ENCODE measurements around the gene ABHD12B. TPM values are rescaled to one million over a fixed set of nuclear protein-coding genes. Genes with fewer than 3 reads are reported as not detected.

ABHD12B gene
- polyA plus RNA-seq, 3 donors: 0.45 to 0.54 TPM; not detected in 1

DNA sequence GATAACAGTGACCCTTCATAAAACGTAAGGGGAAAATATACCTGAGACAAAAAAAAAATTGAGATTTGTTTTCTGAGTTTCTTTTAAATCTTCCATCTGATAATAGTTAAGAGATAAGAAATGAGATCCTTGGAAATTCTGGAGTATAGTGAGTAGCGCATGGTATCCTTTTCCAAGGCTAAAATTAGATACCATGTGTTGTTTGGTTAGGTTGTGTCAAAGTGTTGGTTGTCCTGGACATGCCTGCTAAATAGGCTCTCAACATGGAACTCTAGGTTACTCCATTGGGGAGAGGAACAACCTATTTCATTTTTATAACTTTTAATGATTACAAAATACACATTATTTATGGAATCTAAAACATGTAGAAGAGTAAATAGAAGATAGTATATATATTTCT is 57.7 kb downstream of the ABHD12B start:
- WGBS (ENCODE audit: insufficient coverage): 100% methylated on average over 1 of the region's 2 CpGs
- H3K36me3 ChIP-seq (replicated peaks in 1 of 2; ENCODE audit: control insufficient read depth in 1 of 2, insufficient read depth in 2 of 2, low read length in 2 of 2): peaks cover 28 to 47% of the 10 kb centered on the region in 2 donors
- peak overlapping the region in 1 of 2 donors; percentile 88 for H3K27ac ChIP-seq (ENCODE audit: low read depth in 1 of 2, low read length in 2 of 2)

GRCh38 chr14:50931559-50931958 is 59.7 kb downstream of the ABHD12B start:
- WGBS (ENCODE audit: insufficient coverage): 100% methylated on average over 3 of the region's 3 CpGs
- H3K27me3 ChIP-seq (ENCODE audit: control insufficient read depth in 2 of 2, insufficient read depth in 2 of 2, low read length in 2 of 2): no peaks in the 10 kb centered on the region

More for the DNA sequence above, 57.7 kb downstream of the ABHD12B start:
- Histone ChIP-seq H4K20me1 (ENCODE audit: insufficient read depth, low read length) (no peaks in the 10 kb centered on the region), H2AFZ (ENCODE audit: insufficient read depth, low read depth, low read length, poor library complexity, severe bottlenecking) (no peak overlapping the region), H3K27me3 (ENCODE audit: control insufficient read depth in 2 of 2, insufficient read depth in 2 of 2, low read length in 2 of 2) (no peaks in the 10 kb centered on the region), H3K9me3 (replicated peaks in 1 of 2; ENCODE audit: control insufficient read depth in 1 of 2, insufficient read depth in 1 of 2, low read length in 2 of 2) (no peaks in the 10 kb centered on the region), H3K4me1 (ENCODE audit: control insufficient read depth in 1 of 2, insufficient read depth in 2 of 2, low read length in 2 of 2) (peaks cover 74 to 77% of the 10 kb centered on the region in 2 donors), H3K9ac (ENCODE audit: insufficient read depth, low read length, poor library complexity, severe bottlenecking) (no peak overlapping the region), H3K4me3 (replicated peaks in 1 of 3; ENCODE audit: low read depth in 2 of 3, low read length in 3 of 3) (peak overlapping the region in 1 of 3 experiments; percentile 19), H3K79me2 (ENCODE audit: insufficient read depth, low read length) (peaks cover 49% of the 10 kb centered on the region), H3K4me2 (replicated peaks; ENCODE audit: extremely low read depth, low read length, poor library complexity, severe bottlenecking) (no peak overlapping the region)
- Mint-ChIP-seq H3K36me3 (peaks cover 35 to 60% of the 10 kb centered on the region in 2 donors), H3K9me3 (no peaks in the 10 kb centered on the region), H3K27ac (peak overlapping the region in 6 of 7 donors; percentile 76 to 91 (median 84)), H3K4me3 (no peak overlapping the region), H3K27me3 (ENCODE audit: low read depth in 3 of 3) (no peaks in the 10 kb centered on the region), H3K4me1 (peaks cover 70% of the 10 kb centered on the region)
- TF ChIP-seq, protein P1, sequence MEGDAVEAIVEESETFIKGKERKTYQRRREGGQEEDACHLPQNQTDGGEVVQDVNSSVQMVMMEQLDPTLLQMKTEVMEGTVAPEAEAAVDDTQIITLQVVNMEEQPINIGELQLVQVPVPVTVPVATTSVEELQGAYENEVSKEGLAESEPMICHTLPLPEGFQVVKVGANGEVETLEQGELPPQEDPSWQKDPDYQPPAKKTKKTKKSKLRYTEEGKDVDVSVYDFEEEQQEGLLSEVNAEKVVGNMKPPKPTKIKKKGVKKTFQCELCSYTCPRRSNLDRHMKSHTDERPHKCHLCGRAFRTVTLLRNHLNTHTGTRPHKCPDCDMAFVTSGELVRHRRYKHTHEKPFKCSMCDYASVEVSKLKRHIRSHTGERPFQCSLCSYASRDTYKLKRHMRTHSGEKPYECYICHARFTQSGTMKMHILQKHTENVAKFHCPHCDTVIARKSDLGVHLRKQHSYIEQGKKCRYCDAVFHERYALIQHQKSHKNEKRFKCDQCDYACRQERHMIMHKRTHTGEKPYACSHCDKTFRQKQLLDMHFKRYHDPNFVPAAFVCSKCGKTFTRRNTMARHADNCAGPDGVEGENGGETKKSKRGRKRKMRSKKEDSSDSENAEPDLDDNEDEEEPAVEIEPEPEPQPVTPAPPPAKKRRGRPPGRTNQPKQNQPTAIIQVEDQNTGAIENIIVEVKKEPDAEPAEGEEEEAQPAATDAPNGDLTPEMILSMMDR (IDR thresholded peaks at IDR 0.05): no peak
- no peak for DNase-seq
- intact Hi-C loops (cut with micrococcal nuclease): loop anchor here (2.0 to 10.0 kb wide), 3 partner anchors 13 to 115 kb away; no protein-coding TSS in a partner anchor

More at GRCh38 chr14:50931559-50931958, 59.7 kb downstream of the ABHD12B start:
- H3K79me2 ChIP-seq (ENCODE audit: insufficient read depth, low read length): peaks cover 57% of the 10 kb centered on the region
- no peak overlapping the region for H3K27ac ChIP-seq (ENCODE audit: low read depth in 1 of 2, low read length in 2 of 2)
- Mint-ChIP-seq H3K9me3 (no peaks in the 10 kb centered on the region), H3K4me3 (no peak overlapping the region), H3K36me3 (peaks cover 45 to 71% of the 10 kb centered on the region in 2 donors), H3K4me1 (peaks cover 71% of the 10 kb centered on the region), H3K27me3 (ENCODE audit: low read depth in 3 of 3) (no peaks in the 10 kb centered on the region), H3K27ac (peak overlapping the region in 3 of 7 donors; percentile 59 to 79 (median 66))
- no peak overlapping the region for H3K9ac ChIP-seq (ENCODE audit: insufficient read depth, low read length, poor library complexity, severe bottlenecking)
- TF ChIP-seq, protein P1 (IDR thresholded peaks at IDR 0.05): no peak
- H3K4me1 ChIP-seq (ENCODE audit: control insufficient read depth in 1 of 2, insufficient read depth in 2 of 2, low read length in 2 of 2): peaks cover 69 to 70% of the 10 kb centered on the region in 2 donors
- no peaks in the 10 kb centered on the region for H3K9me3 ChIP-seq (replicated peaks in 1 of 2; ENCODE audit: control insufficient read depth in 1 of 2, insufficient read depth in 1 of 2, low read length in 2 of 2)
- H4K20me1 ChIP-seq (ENCODE audit: insufficient read depth, low read length): no peaks in the 10 kb centered on the region
- H3K36me3 ChIP-seq (replicated peaks in 1 of 2; ENCODE audit: control insufficient read depth in 1 of 2, insufficient read depth in 2 of 2, low read length in 2 of 2): peaks cover 44 to 59% of the 10 kb centered on the region in 2 donors
- no peak for DNase-seq
- no peak overlapping the region for H3K4me2 ChIP-seq (replicated peaks; ENCODE audit: extremely low read depth, low read length, poor library complexity, severe bottlenecking)
- no peak overlapping the region for H2AFZ ChIP-seq (ENCODE audit: insufficient read depth, low read depth, low read length, poor library complexity, severe bottlenecking)
- no peak overlapping the region for H3K4me3 ChIP-seq (replicated peaks in 1 of 3; ENCODE audit: low read depth in 2 of 3, low read length in 3 of 3)
- intact Hi-C loops (cut with micrococcal nuclease): no loop called here

Data from CD14-positive monocyte (primary cell).